ENCODE data around the gene PALLD. TPM values are rescaled to one million over a fixed set of nuclear protein-coding genes. Genes with fewer than 3 reads are reported as not detected.

PALLD gene
- total RNA-seq, 1 donor from 2014 or later = 1.5 TPM

GRCh38 chr4:168731006-168731636 is 234.3 kb downstream of the PALLD start:
- no peak for DNase-seq (ENCODE audit: low read depth, low spot score)

- DNase-seq (ENCODE audit: low read depth, low spot score) = no peak
Measured at GRCh38 chr4:168731706-168732414, 235.0 kb downstream of the PALLD start.

GRCh38 chr4:168732714-168733113 is 235.9 kb downstream of the PALLD start:
- no peak for DNase-seq (ENCODE audit: low read depth, low spot score)

- DNase-seq (ENCODE audit: low read depth, low spot score) = no peak
Measured at GRCh38 chr4:168734703-168735678, 238.1 kb downstream of the PALLD start.

GRCh38 chr4:168735735-168736134 is 238.9 kb downstream of the PALLD start:
- DNase-seq (ENCODE audit: low read depth, low spot score) = no peak

GRCh38 chr4:168736860-168737805 is 240.3 kb downstream of the PALLD start:
- no peak for DNase-seq (ENCODE audit: low read depth, low spot score)

GRCh38 chr4:168737806-168738172 is 240.9 kb downstream of the PALLD start:
- DNase-seq (ENCODE audit: low read depth, low spot score) = no peak

GRCh38 chr4:168739886-168740285 is 243.0 kb downstream of the PALLD start:
- DNase-seq (ENCODE audit: low read depth, low spot score) = no peak

GRCh38 chr4:168740691-168741090 is 243.8 kb downstream of the PALLD start:
- no peak for DNase-seq (ENCODE audit: low read depth, low spot score)

- no peak for DNase-seq (ENCODE audit: low read depth, low spot score)
Measured at GRCh38 chr4:168741281-168742173, 244.7 kb downstream of the PALLD start.

GRCh38 chr4:168743131-168743530 is 246.3 kb downstream of the PALLD start:
- no peak for DNase-seq (ENCODE audit: low read depth, low spot score)

GRCh38 chr4:168743601-168744000 is 246.7 kb downstream of the PALLD start:
- no peak for DNase-seq (ENCODE audit: low read depth, low spot score)

GRCh38 chr4:168744021-168744420 is 247.2 kb downstream of the PALLD start:
- no peak for DNase-seq (ENCODE audit: low read depth, low spot score)

GRCh38 chr4:168748807-168749206 is 252.0 kb downstream of the PALLD start:
- DNase-seq (ENCODE audit: low read depth, low spot score) = no peak

GRCh38 chr4:168751263-168752225 is 254.7 kb downstream of the PALLD start:
- no peak for DNase-seq (ENCODE audit: low read depth, low spot score)

GRCh38 chr4:168755598-168756477 is 259.0 kb downstream of the PALLD start:
- DNase-seq (ENCODE audit: low read depth, low spot score) = no peak

GRCh38 chr4:168757500-168757899 is 260.6 kb downstream of the PALLD start:
- no peak for DNase-seq (ENCODE audit: low read depth, low spot score)

Data from pulmonary artery endothelial cell (primary cell).